ENCODE measurements around the gene POMC. TPM values are rescaled to one million over a fixed set of nuclear protein-coding genes. Genes with fewer than 3 reads are reported as not detected.
"Not testable (repeated sequence)": the region's sequence is repeated elsewhere in the genome, so short reads cannot be mapped to it uniquely, and the experiment has no call there.

POMC gene
- total RNA-seq: 0.58 and 2.8 TPM in 2 replicates

DNA sequence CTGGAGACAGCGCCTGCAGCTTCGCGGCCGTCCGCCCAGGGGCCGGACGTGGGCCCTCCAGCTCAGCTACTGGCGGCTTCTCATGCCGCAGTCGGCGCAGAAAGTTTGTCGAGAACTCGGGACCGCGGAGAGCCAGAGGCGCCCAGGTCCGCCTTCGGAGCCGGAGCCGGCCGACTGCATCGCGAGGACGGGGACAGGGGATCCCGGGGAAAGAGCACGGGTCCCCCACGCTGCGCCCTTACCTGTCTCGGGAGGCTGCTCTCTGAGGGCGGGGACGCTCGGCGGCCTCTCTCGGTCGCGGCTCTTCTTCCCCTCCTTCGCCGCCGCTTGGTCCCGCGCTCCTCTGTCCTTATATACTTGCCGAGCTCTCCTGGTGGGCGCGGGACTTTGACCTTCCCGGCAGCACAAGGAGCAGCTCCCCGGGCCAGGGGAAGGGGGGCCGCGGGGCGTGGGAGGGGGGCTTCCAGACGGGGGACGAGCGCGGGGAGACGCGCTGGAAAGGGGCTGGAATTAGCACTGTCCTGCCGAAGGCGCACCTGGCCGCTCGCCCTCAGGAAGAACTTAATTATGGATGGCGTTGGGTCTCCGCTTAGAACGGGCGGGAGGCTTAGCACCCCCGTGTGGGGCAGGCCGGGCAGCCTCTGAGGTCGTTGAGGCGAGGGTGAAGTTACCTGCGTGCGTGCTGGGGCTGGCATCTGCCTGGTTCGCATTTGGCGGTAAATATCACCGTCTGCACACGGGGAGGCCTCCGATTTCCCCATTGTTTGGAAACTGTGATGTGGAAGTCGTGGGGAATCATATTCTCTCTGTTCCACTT, at the start of gene POMC:
Gene POMC, minus strand, starts transcription at position 325 of the 817 bp plus-strand sequence. CDS start 3,808 bp downstream, outside the sequence.
- DNase-seq (ENCODE audit: extremely low read depth, low read depth, low spot score): no peak

DNA sequence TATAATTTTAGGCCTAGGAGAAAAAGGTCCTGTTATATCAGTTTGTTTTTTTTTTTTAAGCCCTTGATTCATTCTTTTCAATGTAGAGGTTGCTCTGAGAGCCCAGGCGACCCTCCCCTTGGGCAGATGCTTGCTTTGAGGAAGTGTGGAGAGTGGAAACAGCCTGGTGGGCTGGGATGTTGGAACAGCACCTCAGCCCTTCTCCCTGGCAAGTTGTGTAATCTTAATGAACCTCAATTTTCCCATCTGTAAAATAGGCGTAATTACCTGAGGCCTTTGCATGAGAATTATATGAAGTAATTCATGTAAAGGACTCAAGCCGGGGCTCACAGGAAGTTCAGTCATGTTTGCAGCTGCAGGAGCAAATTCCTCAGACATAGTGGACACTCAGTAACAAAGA, 49.7 kb upstream of the POMC start:
- DNase-seq (ENCODE audit: extremely low read depth, low read depth, low spot score): no peak

DNA sequence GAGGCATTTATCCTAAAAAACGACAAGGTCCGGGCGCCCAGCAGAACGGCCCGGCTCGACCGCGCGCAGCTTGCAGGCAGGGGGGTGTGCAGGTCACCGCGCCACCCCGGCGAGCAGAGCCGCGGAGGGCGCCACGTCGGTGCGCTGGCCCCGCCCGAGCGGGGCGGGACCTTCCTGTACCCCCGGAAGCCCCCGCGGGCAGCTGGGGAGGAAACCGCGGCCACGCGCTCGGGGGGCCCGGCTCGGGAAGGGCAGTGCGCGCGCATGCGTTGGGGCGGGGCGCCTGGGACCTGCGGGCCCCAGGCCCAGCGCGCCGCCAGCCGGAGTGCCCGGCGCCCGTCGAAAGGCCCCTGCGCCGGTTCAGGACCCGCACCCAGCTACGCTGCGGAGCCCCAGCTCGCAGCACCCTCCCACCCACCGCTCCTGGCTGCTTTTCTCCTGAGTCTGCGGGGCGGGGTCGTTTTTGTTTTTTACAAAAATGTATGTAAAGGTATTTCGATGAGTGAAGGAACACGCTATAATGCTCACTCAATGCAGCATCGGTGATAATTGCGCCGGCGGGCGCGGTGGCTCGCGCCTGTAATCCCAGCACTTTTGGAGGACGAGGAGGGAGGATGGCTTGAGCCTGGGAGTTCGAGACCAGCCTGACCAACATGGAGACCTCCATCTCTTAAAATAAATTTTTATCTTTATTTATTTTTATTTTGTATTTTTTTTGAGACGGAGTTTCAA, 47.7 kb upstream of the POMC start:
- no peak for DNase-seq (ENCODE audit: extremely low read depth, low read depth, low spot score)

DNA sequence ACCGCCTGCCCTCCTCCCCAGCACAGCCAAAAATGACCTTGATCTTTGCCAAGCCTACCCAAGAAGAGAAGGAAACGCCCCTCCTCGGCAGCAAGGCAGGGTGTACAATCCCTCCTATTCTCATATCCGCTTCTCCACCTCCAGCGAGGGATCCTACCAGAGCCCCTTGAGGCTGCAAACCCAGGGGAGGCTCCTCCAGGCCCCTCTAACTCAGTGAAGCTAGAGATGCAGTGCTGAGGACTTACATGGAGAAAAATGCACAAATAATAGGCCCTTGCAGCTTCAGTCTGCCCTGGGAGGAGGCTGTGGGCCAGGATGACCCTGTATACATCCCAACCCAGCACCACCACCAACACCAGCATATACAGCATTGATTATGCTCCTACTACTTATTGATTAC, 46.9 kb upstream of the POMC start:
- no peak for DNase-seq (ENCODE audit: extremely low read depth, low read depth, low spot score)

DNA sequence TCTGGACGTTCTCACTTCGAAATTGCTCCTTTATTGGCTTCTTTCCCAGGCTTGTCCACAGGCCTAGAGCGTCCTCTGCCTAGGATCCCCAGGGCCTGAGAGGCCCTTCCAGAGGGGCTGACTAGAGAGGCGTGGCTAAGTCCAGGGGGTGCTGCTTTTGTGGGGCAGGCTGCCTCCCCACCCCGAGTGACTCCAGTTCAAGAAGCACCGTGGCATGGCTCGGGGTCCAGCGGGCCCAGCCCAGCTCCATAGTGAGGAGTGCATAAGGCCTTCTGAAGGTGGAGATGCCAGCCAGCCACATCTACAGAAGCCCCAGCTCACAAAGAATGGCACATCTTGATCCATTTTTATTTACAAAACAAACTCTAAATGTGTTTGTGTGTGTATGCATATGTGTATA, 44.8 kb upstream of the POMC start:
- DNase-seq (ENCODE audit: extremely low read depth, low read depth, low spot score): no peak

GRCh38 chr2:25210923-25211322, 42.5 kb upstream of the POMC start:
- DNase-seq (ENCODE audit: extremely low read depth, low read depth, low spot score): not testable (repeated sequence)

- no peak for DNase-seq (ENCODE audit: extremely low read depth, low read depth, low spot score)
Measured at GRCh38 chr2:25207078-25207545, 38.7 kb upstream of the POMC start.

GRCh38 chr2:25204190-25204838, 35.9 kb upstream of the POMC start:
- no peak for DNase-seq (ENCODE audit: extremely low read depth, low read depth, low spot score)

GRCh38 chr2:25202275-25202674, 33.9 kb upstream of the POMC start:
- DNase-seq (ENCODE audit: extremely low read depth, low read depth, low spot score): no peak

DNA sequence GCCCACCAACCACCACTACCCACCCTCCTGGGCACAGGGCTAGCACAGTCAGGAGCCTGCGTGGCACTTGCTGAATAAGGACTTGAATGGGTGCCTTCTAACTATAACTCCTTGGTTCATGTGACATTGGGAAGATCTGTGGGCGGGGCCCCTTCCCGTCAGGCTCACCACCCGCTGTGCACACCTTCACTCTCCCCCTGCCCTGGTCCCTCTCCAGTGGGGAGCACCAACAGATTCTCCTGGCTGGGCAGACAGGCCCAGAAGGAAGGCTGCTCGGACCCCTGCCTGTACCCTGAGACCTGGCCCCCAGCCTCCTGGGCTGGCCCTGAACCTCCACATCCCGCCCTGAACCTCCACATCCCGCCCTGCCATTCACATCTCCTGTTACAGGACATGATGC, 33.4 kb upstream of the POMC start:
- no peak for DNase-seq (ENCODE audit: extremely low read depth, low read depth, low spot score)

DNA sequence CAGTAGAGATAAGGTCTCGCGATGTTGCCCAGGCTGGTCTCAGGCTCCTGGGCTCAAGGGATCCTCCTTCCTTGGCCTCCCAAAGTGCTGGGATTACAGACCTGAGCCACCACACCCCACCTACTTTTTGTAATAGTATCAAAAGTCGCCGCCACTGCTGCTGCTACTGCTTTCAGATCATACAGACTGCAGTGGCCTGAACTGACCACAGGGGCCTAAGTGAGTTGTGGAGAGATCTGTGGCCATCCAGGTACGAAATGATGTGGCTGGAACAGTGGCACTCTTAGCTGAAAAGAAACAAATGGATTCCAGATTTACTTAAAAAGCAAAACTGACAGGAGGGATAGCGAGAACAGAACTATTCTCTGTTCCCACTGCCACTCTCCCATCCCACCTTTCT, 32.9 kb upstream of the POMC start:
- DNase-seq (ENCODE audit: extremely low read depth, low read depth, low spot score): no peak

GRCh38 chr2:25198576-25198975, 30.2 kb upstream of the POMC start:
- DNase-seq (ENCODE audit: extremely low read depth, low read depth, low spot score): no peak

DNA sequence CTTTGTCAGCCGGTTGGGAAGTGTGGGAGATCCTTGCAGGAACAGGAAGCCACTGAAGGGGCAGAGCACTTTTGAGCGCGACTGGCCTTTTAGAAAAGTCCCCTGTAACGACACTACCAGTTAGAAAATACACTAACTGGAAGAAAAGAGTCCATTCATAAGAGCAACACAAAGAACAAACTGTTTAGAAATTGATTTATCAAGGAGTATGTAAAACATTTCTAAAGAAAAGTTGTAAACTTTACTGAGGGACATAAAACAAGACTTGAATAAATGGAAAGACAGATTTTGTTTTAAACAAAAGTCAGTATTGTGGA, 29.8 kb upstream of the POMC start:
- DNase-seq (ENCODE audit: extremely low read depth, low read depth, low spot score): no peak

GRCh38 chr2:25197336-25198208, 29.2 kb upstream of the POMC start:
- DNase-seq (ENCODE audit: extremely low read depth, low read depth, low spot score): no peak

DNA sequence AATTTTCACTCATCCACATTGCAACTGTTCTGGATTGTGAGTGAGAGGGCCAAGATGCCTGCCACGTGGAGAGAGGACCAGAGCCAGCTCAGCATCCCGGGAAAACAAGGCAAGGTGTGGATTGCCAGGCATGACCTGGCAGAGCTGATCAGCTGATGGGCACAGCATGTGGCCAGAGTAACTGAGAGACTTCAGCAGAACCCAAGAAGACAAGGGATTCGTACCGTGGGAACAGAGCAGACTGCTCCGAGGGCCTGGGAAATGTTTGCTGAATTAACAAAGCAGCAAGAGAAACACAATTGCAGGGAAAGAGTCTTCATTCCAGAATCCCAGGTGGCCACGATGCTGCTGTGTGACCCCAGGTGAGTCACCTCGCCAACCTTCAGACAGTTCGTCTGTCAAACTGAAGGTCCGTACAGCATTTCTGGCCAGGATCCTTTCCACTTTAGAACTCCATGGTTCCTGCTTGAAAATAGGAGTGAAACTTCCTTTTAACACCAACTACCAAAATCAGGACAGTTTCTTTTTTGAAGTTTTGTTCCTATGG, 26.3 kb upstream of the POMC start:
- no peak for DNase-seq (ENCODE audit: extremely low read depth, low read depth, low spot score)

GRCh38 chr2:25190536-25190935, 22.2 kb upstream of the POMC start:
- no peak for DNase-seq (ENCODE audit: extremely low read depth, low read depth, low spot score)

DNA sequence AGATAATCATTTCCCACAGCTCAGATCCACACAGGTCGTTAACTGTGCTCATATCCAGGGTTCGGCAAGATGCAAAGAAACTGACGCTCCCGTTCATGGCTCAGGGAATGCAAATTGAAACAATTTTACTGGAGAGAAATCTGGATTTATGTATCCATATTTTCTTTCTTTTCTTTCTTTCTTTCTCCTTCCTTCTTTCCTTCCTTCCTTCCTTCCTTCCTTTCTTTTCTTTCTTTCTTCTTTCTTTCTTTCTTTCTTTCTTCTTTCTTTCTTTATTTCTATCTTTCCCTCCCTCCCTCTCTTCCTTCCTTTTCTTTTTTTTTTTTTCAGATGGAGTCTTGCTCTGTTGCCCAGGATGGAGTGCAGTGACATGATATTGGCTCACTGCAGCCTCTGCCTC, 20.0 kb upstream of the POMC start:
- no peak for DNase-seq (ENCODE audit: extremely low read depth, low read depth, low spot score)

GRCh38 chr2:25187729-25188350, 19.5 kb upstream of the POMC start:
- no peak for DNase-seq (ENCODE audit: extremely low read depth, low read depth, low spot score)

- no peak for DNase-seq (ENCODE audit: extremely low read depth, low read depth, low spot score)
Measured at GRCh38 chr2:25184254-25184653, 15.9 kb upstream of the POMC start.

DNA sequence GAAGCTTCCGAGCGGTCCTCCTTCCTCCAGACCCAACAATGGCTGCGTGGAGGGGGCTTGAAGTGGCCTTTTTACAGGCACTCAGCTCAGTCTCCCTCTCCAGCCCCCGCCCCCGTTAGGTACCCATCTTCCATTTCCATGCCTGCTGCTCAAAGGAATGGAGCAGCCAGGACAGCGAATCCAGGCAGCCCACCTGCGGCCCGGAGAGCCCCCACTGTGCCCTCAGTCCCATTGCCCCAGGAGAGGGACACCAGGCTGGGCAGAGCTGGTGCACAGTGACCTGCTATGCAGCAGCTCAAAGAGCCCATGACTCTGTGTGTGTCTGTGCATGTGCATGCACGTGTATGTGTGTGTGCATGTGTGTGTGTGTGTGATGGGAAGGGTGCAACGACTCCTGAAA, 10.6 kb upstream of the POMC start:
- DNase-seq (ENCODE audit: extremely low read depth, low read depth, low spot score): no peak

Measured in glomerular endothelial cell (primary cell).